Spinal cord (tissue), 10 donors: Measurements from ENCODE around the gene CSMD2. TPM values are rescaled to one million over a fixed set of nuclear protein-coding genes. Genes with fewer than 3 reads are reported as not detected.

Experiments used
- DNase-seq, 6 donors: peaks; one replicate each; pipeline versions ENCODE4 v3.0.0 to v3.0.0-alpha.2; 2013 to 2015; ENCODE audit warnings: low spot score in 6 of 6, low read depth in 4 of 6
- H3K27ac ChIP-seq: one replicate; pipeline ENCODE4 v1.5.1; 2013; ENCODE audit warnings: low read depth, low read length, control low read depth
- H3K27me3 ChIP-seq: one replicate; pipeline ENCODE4 v1.6.1; 2013; ENCODE audit warnings: low read length; ENCODE audit not compliant: control insufficient read depth, insufficient read depth
- H3K36me3 ChIP-seq: one replicate; pipeline ENCODE4 v1.6.1; 2013; ENCODE audit warnings: low read length; ENCODE audit not compliant: control insufficient read depth, insufficient read depth
- H3K4me1 ChIP-seq: one replicate; pipeline ENCODE4 v1.6.1; 2013; ENCODE audit warnings: low read length; ENCODE audit not compliant: control insufficient read depth, insufficient read depth
- H3K4me3 ChIP-seq: one replicate; pipeline ENCODE4 v1.5.1; 2013; ENCODE audit warnings: low read depth, low read length, control low read depth
- H3K9me3 ChIP-seq: one replicate; pipeline ENCODE4 v1.6.1; 2013; ENCODE audit warnings: low read length; ENCODE audit not compliant: control insufficient read depth, insufficient read depth
- WGBS: methylation state at CpG from one replicate; pipeline ENCODE4 v1.1.5; 2013; ENCODE audit warnings: missing lambda C conversion rate; ENCODE audit not compliant: insufficient coverage; 5-methylcytosine and 5-hydroxymethylcytosine counted together
- polyA plus RNA-seq, 2 donors: library from polyadenylated mRNA; unstranded; fragments of 120-200 nt; gene quantifications; one replicate each; pipeline ENCODE4 v1.2.1, GENCODE V29; 2013; ENCODE audit not compliant: insufficient read length in 2 of 2
- total RNA-seq, 2 donors: library from RNA; depleted of rRNA in 1 of 2; stranded (reverse); fragments of 120-200 nt in 1 of 2; fragments of >200 nt in 1 of 2; gene quantifications; one replicate each; pipeline versions ENCODE4 v1.2.3 to v1.2.4, GENCODE V29; 2013 to 2014
- donor health status: healthy.

CSMD2 gene
- total and polyA plus RNA-seq, 4 donors: 16.0 to 26.4 (median 22.2) TPM

DNA sequence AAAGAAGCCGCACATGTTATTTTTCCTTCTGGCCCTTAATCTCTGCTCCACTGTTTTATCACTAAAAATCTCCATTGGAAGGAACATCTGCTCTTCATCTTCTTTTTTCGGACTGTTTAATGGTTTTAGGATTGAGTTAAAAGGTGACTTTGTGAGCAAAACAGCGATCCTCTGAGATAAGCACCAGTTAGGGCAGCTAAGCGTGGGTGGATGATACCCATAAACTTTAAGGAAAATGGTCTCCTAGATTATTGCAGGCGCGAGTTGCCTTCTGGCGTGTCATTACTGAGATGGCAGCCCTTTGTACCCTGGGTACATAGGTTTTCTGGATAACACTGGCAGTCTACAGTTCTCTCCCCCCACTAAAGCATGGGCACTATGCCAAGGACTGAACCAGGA lies 345.1 kb downstream of the CSMD2 start:
- DNase-seq: peak in 1 of 6 donors; percentile 30
- no peak overlapping the region for H3K27ac ChIP-seq
- no peaks in the 10 kb centered on the region for H3K9me3 ChIP-seq
- H3K4me3 ChIP-seq: no peak overlapping the region
- WGBS: 84% methylated on average over 3 of the region's 7 CpGs
- H3K4me1 ChIP-seq: no peaks in the 10 kb centered on the region
- peaks cover 14% of the 10 kb centered on the region for H3K36me3 ChIP-seq
- H3K27me3 ChIP-seq: no peaks in the 10 kb centered on the region

DNA sequence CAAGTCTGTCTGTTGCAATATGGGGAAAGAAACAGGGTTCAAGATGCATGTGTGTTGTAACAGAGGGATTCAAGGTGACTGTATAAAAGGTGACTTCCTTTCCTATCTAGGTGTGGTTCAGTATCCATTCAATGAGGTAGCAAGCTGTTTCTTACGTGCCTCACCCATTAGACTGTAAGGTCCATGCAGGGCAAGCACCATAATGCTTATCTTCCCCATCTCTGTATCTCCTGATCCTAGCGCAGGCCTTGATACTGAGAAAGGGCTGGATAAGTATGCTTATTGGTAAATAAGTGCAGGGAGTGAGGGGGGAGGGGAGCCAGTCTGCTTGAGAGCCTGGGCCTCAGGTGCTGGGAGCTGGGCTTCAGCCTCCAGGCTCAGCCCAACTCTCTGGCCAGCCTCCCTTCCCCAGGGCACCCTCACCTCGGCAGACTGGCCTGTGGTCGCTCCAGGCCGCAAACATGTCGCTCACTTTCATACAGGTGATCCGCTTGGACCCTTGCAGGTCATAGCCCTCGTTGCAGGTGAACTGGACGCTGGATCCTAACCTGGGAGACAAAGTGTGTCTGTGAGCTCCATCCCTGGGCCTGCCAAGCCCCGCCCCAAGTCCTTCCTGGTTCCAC lies 345.6 kb downstream of the CSMD2 start:
- WGBS: 98% methylated on average over 7 of the region's 10 CpGs
- no peak overlapping the region for H3K27ac ChIP-seq
- no peak for DNase-seq
- no peaks in the 10 kb centered on the region for H3K4me1 ChIP-seq
- no peaks in the 10 kb centered on the region for H3K27me3 ChIP-seq
- no peak overlapping the region for H3K4me3 ChIP-seq
- H3K36me3 ChIP-seq: peaks cover 9% of the 10 kb centered on the region
- H3K9me3 ChIP-seq: no peaks in the 10 kb centered on the region

- Histone ChIP-seq H3K36me3 (peaks cover 6% of the 10 kb centered on the region), H3K9me3 (no peaks in the 10 kb centered on the region), H3K4me1 (no peaks in the 10 kb centered on the region), H3K27me3 (no peaks in the 10 kb centered on the region), H3K4me3 (no peak overlapping the region), H3K27ac (no peak overlapping the region)
- no peak for DNase-seq
- no CpG with 5 or more reads among the region's 3 CpGs for WGBS
Measured at GRCh38 chr1:33818071-33818470, 347.0 kb downstream of the CSMD2 start.

DNA sequence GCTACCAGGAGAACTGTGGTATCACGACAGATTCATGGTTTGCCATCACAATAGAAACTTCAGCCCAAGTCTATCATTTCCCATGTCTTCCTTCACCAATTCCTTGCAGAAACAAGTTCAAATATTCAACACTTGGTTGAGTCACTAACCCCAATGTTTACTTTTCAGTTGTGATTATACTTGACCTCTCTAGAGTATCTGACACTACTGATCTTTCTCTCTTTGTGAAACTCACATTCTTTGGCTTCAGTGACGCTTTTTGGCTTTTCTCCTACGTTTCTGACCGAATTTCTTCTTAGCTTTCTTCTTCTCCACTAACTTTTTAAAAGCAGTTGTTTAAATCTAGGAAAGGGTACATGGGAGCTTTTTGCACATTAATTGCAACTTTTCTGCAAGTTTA lies 350.0 kb downstream of the CSMD2 start:
- H3K27ac ChIP-seq: no peak overlapping the region
- H3K4me1 ChIP-seq: no peaks in the 10 kb centered on the region
- H3K36me3 ChIP-seq: peaks cover 6% of the 10 kb centered on the region
- no peaks in the 10 kb centered on the region for H3K27me3 ChIP-seq
- DNase-seq: no peak
- H3K9me3 ChIP-seq: no peaks in the 10 kb centered on the region
- WGBS: 100% methylated on average over 2 of the region's 4 CpGs
- H3K4me3 ChIP-seq: no peak overlapping the region

- no peaks in the 10 kb centered on the region for H3K27me3 ChIP-seq
- no peak for DNase-seq
- H3K9me3 ChIP-seq: no peaks in the 10 kb centered on the region
- no peaks in the 10 kb centered on the region for H3K4me1 ChIP-seq
- H3K36me3 ChIP-seq: peaks cover 6% of the 10 kb centered on the region
- 100% methylated on average over 1 of the region's 2 CpGs for WGBS
- H3K27ac ChIP-seq: no peak overlapping the region
- no peak overlapping the region for H3K4me3 ChIP-seq
Measured at GRCh38 chr1:33814166-33814565, 350.9 kb downstream of the CSMD2 start.

GRCh38 chr1:33810571-33810970 lies 354.5 kb downstream of the CSMD2 start:
- no peak overlapping the region for H3K27ac ChIP-seq
- WGBS: 60% methylated on average over 1 of the region's 5 CpGs
- no peak for DNase-seq
- no peaks in the 10 kb centered on the region for H3K9me3 ChIP-seq
- H3K36me3 ChIP-seq: peaks cover 6% of the 10 kb centered on the region
- H3K4me3 ChIP-seq: no peak overlapping the region
- H3K27me3 ChIP-seq: no peaks in the 10 kb centered on the region
- H3K4me1 ChIP-seq: no peaks in the 10 kb centered on the region

GRCh38 chr1:33805988-33806387 lies 359.0 kb downstream of the CSMD2 start:
- Histone ChIP-seq H3K27ac (no peak overlapping the region), H3K9me3 (no peaks in the 10 kb centered on the region), H3K27me3 (no peaks in the 10 kb centered on the region), H3K4me3 (no peak overlapping the region), H3K4me1 (no peaks in the 10 kb centered on the region), H3K36me3 (peaks cover 14% of the 10 kb centered on the region)
- no CpG with 5 or more reads among the region's 3 CpGs for WGBS
- no peak for DNase-seq

DNA sequence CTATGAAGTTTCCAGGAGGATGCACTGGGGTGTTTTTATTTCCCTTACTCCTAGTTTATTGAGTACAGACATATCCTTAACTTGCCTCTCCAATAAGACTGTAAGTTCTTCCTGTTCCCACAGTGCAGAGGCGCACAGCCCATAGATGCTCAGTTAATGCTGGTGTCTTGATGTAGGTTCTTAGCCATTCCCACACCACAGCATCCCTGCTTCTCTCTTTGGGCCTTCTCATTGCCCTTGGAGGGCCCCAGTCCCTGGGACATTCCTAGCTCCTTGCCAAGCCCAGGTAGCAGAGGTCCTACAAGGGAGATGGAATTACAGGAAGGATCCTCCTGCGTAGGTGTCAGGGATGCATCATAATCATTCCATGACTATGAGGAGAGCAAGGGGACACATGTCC lies 362.8 kb downstream of the CSMD2 start:
- Histone ChIP-seq H3K9me3 (no peaks in the 10 kb centered on the region), H3K4me1 (peaks cover 12% of the 10 kb centered on the region), H3K4me3 (no peak overlapping the region), H3K36me3 (peaks cover 26% of the 10 kb centered on the region), H3K27ac (no peak overlapping the region), H3K27me3 (no peaks in the 10 kb centered on the region)
- WGBS: 100% methylated on average over 2 of the region's 2 CpGs
- no peak for DNase-seq

DNA sequence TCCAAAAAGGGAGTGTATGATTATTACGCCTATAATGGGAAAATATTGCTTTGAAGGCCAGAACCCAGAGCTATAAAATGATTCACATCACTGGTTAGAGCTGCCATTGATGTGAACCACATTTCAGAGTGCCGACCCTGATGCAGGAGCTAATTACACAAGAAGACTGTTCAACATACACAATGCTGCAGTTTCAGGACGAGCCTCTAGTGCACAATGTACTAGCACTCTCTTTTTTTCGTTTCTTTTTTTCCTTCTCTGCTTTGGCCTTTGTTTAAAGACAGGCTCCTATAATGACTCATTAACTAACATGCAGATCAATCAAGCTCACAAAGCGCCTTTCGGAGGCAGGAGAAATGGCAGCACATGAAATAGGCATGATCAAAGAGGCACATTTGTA lies 367.2 kb downstream of the CSMD2 start:
- Histone ChIP-seq H3K9me3 (no peaks in the 10 kb centered on the region), H3K27me3 (no peaks in the 10 kb centered on the region), H3K36me3 (peaks cover 38% of the 10 kb centered on the region), H3K4me1 (peaks cover 17% of the 10 kb centered on the region), H3K4me3 (no peak overlapping the region), H3K27ac (no peak overlapping the region)
- DNase-seq: peak in 2 of 6 donors; percentile 39 to 69
- 25% methylated on average over 5 of the region's 6 CpGs for WGBS

- Histone ChIP-seq H3K27ac (no peak overlapping the region), H3K4me1 (peaks cover 8% of the 10 kb centered on the region), H3K27me3 (no peaks in the 10 kb centered on the region), H3K4me3 (no peak overlapping the region), H3K36me3 (peaks cover 39% of the 10 kb centered on the region), H3K9me3 (no peaks in the 10 kb centered on the region)
- DNase-seq: peak in 4 of 6 donors; percentile 7 to 66 (median 10)
- WGBS: 41% methylated on average over 3 of the region's 4 CpGs
Measured at GRCh38 chr1:33792651-33793050, 372.4 kb downstream of the CSMD2 start.
